HG02884 (cell line): ENCODE data around the gene TCF7L1.

Experiments used
- ATAC-seq: cut with Tn5 transposase; IDR thresholded peaks from one replicate; pipeline ENCODE4 v1.9.1; 2021; ENCODE audit warnings: mild to moderate bottlenecking, moderate library complexity; ENCODE audit not compliant: unreplicated experiment

Gene TCF7L1

GRCh38 chr2:85160966-85161960 lies 28.1 kb downstream of the TCF7L1 start:
- no peak for ATAC-seq

- no peak for ATAC-seq
These were observed 29.6 kb downstream of the TCF7L1 start for GRCh38 chr2:85162746-85163301.

- no peak for ATAC-seq
These were observed 30.5 kb downstream of the TCF7L1 start for GRCh38 chr2:85163675-85164074.

- no peak for ATAC-seq
These were observed 31.0 kb downstream of the TCF7L1 start for GRCh38 chr2:85164145-85164569.

- ATAC-seq = no peak
These were observed 32.0 kb downstream of the TCF7L1 start for GRCh38 chr2:85165088-85165690.

GRCh38 chr2:85166021-85166420 lies 32.8 kb downstream of the TCF7L1 start:
- ATAC-seq = no peak

- ATAC-seq = no peak
These were observed 34.3 kb downstream of the TCF7L1 start for GRCh38 chr2:85167479-85167878.

- ATAC-seq = no peak
These were observed 35.8 kb downstream of the TCF7L1 start for GRCh38 chr2:85168942-85169341.

GRCh38 chr2:85169581-85169980 lies 36.4 kb downstream of the TCF7L1 start:
- no peak for ATAC-seq

- ATAC-seq = no peak
These were observed 37.8 kb downstream of the TCF7L1 start for GRCh38 chr2:85170938-85171475.

GRCh38 chr2:85171916-85172315 lies 38.7 kb downstream of the TCF7L1 start:
- ATAC-seq = no peak

- no peak for ATAC-seq
These were observed 40.7 kb downstream of the TCF7L1 start for GRCh38 chr2:85173909-85174308.

GRCh38 chr2:85174943-85175342 lies 41.8 kb downstream of the TCF7L1 start:
- ATAC-seq = no peak

GRCh38 chr2:85175369-85176299 lies 42.4 kb downstream of the TCF7L1 start:
- no peak for ATAC-seq

- ATAC-seq = no peak
These were observed 44.0 kb downstream of the TCF7L1 start for GRCh38 chr2:85177031-85177824.

GRCh38 chr2:85178154-85178553 lies 45.0 kb downstream of the TCF7L1 start:
- ATAC-seq = no peak

GRCh38 chr2:85178980-85179411 lies 45.8 kb downstream of the TCF7L1 start:
- no peak for ATAC-seq

GRCh38 chr2:85179541-85179940 lies 46.3 kb downstream of the TCF7L1 start:
- no peak for ATAC-seq

GRCh38 chr2:85180322-85181133 lies 47.3 kb downstream of the TCF7L1 start:
- no peak for ATAC-seq
